Stimulated activated naive CD8-positive, alpha-beta T cell treated with anti-CD3 and anti-CD28 coated beads, Interleukin-15, amount 100 ng/mL, for 72 hours (primary cell): ENCODE measurements around the gene SH3PXD2A.
"Not testable (repeated sequence)": the region's sequence is repeated elsewhere in the genome, so short reads cannot be mapped to it uniquely, and the experiment has no call there.

ENCODE experiments used
- ATAC-seq: fragments of 150-1000 bp; cut with Tn5 transposase; 2 replicates; pipeline ENCODE4 v1.10.0; 2021; ENCODE audit warnings: mild to moderate bottlenecking, moderate library complexity
- DNase-seq, 2 donors: peaks; one replicate each; pipeline ENCODE4 v3.0.0; 2021 to 2022
- H3K27ac Mint-ChIP-seq, 2 donors: one replicate each; pipeline ENCODE4 v1.8.0; 2022; ENCODE audit warnings: mild to moderate bottlenecking in 2 of 2, mixed read lengths in 2 of 2, moderate library complexity in 2 of 2
- H3K27me3 Mint-ChIP-seq: one replicate; pipeline ENCODE4 v1.8.0; 2022; ENCODE audit warnings: mixed read lengths
- H3K4me1 Mint-ChIP-seq: one replicate; pipeline ENCODE4 v1.8.0; 2022; ENCODE audit warnings: mild to moderate bottlenecking, mixed read lengths
- H3K4me3 Mint-ChIP-seq, 2 donors: one replicate each; pipeline ENCODE4 v1.8.0; 2022; ENCODE audit warnings: mild to moderate bottlenecking in 2 of 2, mixed read lengths in 2 of 2, moderate library complexity in 1 of 2
- H3K9me3 Mint-ChIP-seq, 2 donors: one replicate each; pipeline ENCODE4 v1.8.0; 2022; ENCODE audit warnings: mixed read lengths in 2 of 2

The SH3PXD2A gene

DNA sequence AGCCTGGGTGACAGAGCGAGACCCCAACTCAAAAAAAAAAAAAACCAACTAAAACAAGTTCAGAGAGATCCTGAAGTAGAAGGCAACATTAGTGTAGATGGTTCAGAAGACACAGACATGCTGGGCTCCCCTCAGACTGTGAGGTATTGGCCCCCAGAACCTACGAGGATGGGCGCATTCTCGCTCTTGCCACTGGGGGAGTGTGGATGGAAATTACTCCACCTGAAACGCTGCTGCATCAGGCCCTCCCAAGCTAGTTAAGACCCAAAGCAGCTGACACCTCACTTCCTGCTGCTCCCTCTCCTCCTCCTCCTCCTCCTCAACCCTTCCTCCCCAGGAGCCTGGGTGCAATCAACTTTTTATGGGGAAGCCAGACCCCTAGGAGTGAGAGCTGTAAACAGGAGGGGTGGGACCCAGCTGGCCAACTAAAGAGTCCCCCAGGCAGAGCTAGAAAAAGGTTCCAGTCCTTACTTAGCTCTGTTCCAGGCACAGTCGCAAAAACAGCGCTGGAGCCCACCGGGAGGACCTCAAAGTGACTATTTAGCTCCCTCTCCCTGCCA, 7.4 kb downstream of the SH3PXD2A start:
- peaks cover 20% of the 10 kb centered on the region for H3K4me1 Mint-ChIP-seq
- ATAC-seq (peak; percentile 57), DNase-seq (peak; percentile 20 to 24)
- H3K27ac Mint-ChIP-seq, result no peak overlapping the region
- no peaks in the 10 kb centered on the region for H3K9me3 Mint-ChIP-seq
- H3K4me3 Mint-ChIP-seq, result no peak overlapping the region
- H3K27me3 Mint-ChIP-seq, result peaks cover 34% of the 10 kb centered on the region

DNA sequence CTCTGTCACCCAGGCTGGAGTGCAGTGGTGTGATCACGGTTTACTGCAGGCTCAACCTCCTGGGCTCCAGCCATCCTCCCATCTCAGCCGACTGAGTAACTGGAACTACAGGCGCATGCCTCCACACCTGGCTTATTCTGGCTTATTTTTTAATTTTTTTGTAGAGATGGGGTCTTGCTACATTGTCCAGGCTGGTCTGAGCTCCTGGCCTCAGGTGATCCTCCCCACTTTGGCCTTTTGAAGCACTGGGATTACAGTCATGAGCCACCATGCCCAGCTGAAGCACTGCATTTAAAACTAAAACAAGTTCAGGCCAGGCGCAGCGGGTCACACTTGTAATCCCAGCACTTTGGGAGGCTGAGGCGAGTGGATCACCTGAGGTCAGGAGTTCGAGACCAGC, 8.0 kb downstream of the SH3PXD2A start:
- DNase-seq, result no peak
- Mint-ChIP-seq H3K4me3 (no peak overlapping the region), H3K4me1 (peaks cover 20% of the 10 kb centered on the region), H3K27ac (no peak overlapping the region), H3K27me3 (peaks cover 27% of the 10 kb centered on the region), H3K9me3 (no peaks in the 10 kb centered on the region)
- ATAC-seq, result no peak

DNA sequence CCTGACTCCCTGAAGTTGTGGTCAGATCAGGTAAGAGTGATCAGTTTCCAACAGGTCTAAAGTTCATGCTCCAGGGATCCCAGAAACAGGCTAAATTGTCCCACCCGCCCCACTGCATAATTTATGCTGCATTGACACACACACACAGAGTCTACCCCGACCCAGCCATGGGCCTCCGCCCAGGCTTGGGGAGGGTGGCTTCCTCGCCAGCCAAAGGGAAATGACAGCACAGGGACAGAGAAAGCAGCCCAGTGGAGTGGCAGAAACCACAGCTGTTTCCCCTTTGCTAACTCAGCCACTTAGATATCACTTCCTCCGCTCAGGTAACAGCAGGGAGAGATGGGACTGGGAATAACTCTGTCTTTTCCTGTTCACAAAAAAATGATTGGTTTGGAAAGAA, 9.4 kb downstream of the SH3PXD2A start:
- ATAC-seq (peak; percentile 81), DNase-seq (no peak)
- H3K27me3 Mint-ChIP-seq, result peaks cover 23% of the 10 kb centered on the region
- H3K9me3 Mint-ChIP-seq, result no peaks in the 10 kb centered on the region
- H3K4me3 Mint-ChIP-seq, result peak overlapping the region in 1 of 2 donors; percentile 38
- peaks cover 20% of the 10 kb centered on the region for H3K4me1 Mint-ChIP-seq
- H3K27ac Mint-ChIP-seq, result peak overlapping the region in 1 of 2 donors; percentile 60

DNA sequence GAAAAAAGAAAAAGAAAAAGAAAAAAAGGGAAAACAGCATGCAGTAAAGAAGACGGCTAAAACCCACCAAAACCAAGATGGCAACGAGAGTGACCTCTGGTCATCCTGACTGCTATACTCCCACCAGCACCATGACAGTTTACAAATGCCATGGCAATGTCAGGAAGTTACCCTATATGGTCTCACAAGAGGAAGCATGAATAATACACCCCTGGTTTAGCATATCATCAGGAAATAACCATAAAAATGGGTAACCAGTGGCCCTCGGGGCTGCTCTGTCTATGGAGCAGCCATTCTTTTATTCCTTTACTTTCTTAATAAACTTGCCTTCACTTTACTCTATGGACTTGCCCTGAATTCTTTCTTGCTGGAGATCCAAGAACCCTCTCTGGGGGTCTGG, 10.0 kb downstream of the SH3PXD2A start:
- not testable (repeated sequence) for ATAC-seq, H3K4me3 Mint-ChIP-seq, H3K9me3 Mint-ChIP-seq, DNase-seq
- Mint-ChIP-seq H3K27me3 (peaks cover 18% of the 10 kb centered on the region), H3K4me1 (peaks cover 20% of the 10 kb centered on the region), H3K27ac (peak overlapping the region in 1 of 2 donors; percentile 60)

DNA sequence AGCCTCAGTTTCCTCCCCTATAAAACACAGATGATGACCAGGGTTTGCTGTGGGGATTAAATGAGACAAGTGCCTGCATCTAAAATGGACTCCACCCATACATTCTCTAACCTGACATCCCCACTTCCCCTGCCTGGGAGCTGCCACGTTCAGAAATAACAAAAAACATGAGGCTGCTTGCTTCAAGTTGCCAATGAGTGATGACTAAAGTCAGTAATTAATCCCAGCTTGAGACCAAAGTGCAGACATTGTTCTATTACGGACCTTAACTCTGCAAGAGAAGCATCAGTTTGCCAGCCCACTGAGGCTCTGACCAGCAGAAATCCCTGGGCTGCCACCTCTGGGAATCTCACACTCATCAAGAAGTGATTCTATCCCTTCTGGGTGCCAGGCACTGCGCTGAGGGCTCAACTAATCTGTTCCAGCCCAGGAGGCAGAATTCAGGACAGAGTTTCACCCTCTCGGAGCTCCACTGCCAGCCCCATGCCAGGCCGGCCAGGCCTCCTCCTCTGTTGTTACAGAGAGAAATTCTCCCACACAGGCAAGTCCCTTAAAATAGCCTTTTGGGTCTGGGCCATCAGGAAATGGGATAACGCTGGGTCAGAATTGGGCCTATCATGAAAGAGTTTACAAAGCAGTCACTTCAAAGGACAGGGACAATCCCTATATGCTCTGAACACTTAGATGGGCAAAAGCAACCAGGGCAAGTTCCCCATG, 11.4 kb downstream of the SH3PXD2A start:
- H3K27ac Mint-ChIP-seq, result no peak overlapping the region
- H3K9me3 Mint-ChIP-seq, result no peaks in the 10 kb centered on the region
- no peak for ATAC-seq
- no peak for DNase-seq
- H3K27me3 Mint-ChIP-seq, result peaks cover 8% of the 10 kb centered on the region
- H3K4me3 Mint-ChIP-seq, result no peak overlapping the region
- peaks cover 20% of the 10 kb centered on the region for H3K4me1 Mint-ChIP-seq

DNA sequence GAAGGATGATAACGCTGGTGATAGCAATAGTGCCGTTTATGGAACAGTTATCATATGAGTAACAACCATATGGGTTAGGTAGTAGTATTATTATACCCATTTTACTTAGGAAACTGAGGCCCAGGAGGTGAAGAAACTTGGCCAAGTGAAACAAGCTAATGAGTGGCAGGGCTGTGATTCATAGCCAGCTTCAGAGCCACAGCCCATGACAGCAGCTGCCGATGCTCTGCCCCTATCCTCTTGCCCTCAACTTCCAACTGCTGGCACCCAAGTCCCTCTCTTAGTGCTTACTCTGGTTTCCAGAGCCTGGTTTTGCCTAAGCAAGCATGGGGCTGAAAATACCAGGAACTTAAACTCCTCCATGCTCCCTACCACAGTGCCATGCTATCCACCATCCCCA, 12.3 kb downstream of the SH3PXD2A start:
- ATAC-seq, result no peak
- peaks cover 15% of the 10 kb centered on the region for H3K4me1 Mint-ChIP-seq

DNA sequence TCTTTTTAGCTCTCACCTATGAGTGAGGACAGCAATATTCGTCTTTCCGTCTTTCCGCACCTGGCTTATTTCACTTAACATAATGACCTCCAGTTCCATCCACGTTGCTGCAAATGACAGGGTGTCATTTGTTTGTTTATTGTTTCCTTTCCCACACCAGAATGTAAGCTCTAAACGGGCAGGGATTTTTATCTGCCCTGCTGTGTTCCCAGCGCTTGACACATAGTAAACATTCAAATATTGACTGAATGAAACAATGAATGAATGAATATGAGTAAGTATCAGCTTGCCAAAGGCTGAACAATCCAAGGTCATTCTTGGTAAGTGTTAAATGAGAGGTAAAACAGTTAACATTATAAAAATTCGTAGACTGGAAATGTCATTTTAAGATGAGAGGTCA, 12.8 kb downstream of the SH3PXD2A start:
- H3K4me1 Mint-ChIP-seq, result peaks cover 15% of the 10 kb centered on the region
- no peaks in the 10 kb centered on the region for H3K27me3 Mint-ChIP-seq
- no peaks in the 10 kb centered on the region for H3K9me3 Mint-ChIP-seq
- ATAC-seq (no peak), DNase-seq (no peak)
- no peak overlapping the region for H3K27ac Mint-ChIP-seq
- no peak overlapping the region for H3K4me3 Mint-ChIP-seq

More for the DNA sequence above, 12.3 kb downstream of the SH3PXD2A start:
- Mint-ChIP-seq H3K4me3 (no peak overlapping the region), H3K27ac (no peak overlapping the region), H3K27me3 (no peaks in the 10 kb centered on the region), H3K9me3 (no peaks in the 10 kb centered on the region)
- DNase-seq, result no peak

DNA sequence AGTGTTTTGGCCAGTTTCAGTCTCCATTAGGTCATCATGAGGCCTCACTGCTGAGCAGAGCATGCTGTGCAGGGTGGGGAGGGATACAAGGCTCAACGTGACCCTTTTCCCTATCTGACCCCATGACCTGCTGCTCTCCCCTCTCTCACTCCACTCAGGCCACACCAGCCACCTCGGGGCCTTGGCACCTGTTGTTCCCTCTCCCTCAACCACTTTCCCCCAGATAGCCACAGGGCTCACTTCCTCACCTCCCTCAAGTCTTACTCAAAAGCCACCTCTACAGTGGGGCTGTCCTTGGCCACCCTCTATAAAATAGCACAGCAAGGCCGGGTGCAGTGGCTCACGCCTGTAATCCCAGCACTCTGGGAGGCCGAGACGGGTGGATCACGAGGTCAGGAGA, 13.9 kb downstream of the SH3PXD2A start:
- DNase-seq (no peak), ATAC-seq (no peak)
- no peaks in the 10 kb centered on the region for H3K9me3 Mint-ChIP-seq
- no peak overlapping the region for H3K27ac Mint-ChIP-seq
- H3K4me1 Mint-ChIP-seq, result peaks cover 13% of the 10 kb centered on the region
- no peak overlapping the region for H3K4me3 Mint-ChIP-seq
- H3K27me3 Mint-ChIP-seq, result no peaks in the 10 kb centered on the region

DNA sequence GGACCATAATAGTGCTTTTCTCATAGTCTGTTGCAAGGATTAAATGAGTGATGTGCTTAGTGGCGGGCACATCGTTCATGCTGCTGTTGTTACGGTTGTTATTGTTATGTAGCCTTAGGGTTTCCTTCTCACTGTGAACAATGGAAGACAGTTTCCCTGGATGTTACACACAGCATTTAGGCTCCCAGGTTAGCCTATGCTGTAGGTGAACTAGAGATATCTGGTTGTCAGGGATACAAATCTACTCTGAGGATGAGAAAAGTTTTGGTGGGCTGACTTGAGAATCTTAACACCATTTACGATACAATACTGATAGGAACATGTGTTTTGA, 14.7 kb downstream of the SH3PXD2A start:
- DNase-seq (no peak), ATAC-seq (no peak)
- Mint-ChIP-seq H3K4me1 (peaks cover 4% of the 10 kb centered on the region), H3K27me3 (no peaks in the 10 kb centered on the region), H3K4me3 (no peak overlapping the region), H3K27ac (no peak overlapping the region), H3K9me3 (no peaks in the 10 kb centered on the region)

DNA sequence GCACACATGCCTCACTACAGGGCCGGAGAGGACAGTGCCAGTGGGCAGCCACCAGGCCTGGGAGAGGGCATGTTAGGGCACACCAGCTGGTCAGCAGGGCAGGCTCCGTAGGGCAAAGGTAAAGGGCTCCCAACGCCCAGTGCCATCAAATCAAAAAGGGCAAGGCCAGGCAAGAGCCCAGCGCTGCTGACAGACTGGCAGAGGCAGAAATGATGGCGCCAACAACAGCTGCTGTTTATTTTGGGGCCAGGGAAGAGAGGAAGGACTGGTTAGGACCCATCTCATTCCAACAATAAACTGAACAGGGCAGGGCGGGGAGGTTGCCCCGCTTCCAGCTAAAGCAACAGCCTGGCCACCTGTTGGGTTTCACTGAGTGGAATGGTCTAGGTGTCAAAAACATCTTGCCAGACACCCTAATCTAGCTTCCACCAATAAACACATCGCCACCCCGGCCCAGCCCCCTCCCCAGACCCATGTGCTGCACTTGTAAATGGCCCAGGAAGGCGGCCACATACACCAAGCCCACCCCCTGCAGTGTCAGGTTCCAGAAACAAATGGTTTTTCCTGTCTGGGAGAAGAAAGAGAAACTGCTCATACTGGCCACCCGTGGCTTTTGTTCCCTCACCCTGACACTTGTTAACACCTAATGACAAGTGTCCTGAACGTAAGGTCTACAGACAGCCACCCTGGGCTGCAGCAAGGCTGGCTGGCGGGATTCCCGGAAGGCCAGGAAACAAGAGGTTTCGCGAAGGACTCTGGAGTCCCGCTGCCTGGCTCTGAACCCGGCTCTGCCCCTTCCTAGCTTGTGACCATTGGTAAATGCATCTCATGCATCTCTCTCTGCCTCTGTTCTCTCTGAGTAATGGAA, 15.3 kb downstream of the SH3PXD2A start:
- Mint-ChIP-seq H3K27ac (no peak overlapping the region), H3K4me3 (no peak overlapping the region), H3K4me1 (no peaks in the 10 kb centered on the region), H3K27me3 (no peaks in the 10 kb centered on the region), H3K9me3 (no peaks in the 10 kb centered on the region)
- ATAC-seq (no peak), DNase-seq (no peak)

DNA sequence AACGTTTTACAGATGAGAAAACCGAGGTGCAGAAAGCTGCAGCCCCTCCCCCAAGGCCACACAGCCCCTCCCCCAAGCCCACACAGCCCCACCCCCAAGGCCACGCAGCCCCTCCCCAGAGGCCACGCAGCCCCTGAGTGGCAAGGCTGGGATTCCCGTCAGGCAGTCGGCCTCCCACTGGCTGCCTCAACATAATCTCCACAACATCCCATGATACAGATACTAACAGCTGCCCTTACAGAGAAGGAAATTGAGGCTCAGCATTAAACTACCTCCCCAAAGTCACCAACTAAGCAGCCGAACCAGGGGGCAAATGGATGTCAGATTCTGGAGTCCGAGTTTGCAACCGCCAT, 15.9 kb downstream of the SH3PXD2A start:
- no peak for DNase-seq

DNA sequence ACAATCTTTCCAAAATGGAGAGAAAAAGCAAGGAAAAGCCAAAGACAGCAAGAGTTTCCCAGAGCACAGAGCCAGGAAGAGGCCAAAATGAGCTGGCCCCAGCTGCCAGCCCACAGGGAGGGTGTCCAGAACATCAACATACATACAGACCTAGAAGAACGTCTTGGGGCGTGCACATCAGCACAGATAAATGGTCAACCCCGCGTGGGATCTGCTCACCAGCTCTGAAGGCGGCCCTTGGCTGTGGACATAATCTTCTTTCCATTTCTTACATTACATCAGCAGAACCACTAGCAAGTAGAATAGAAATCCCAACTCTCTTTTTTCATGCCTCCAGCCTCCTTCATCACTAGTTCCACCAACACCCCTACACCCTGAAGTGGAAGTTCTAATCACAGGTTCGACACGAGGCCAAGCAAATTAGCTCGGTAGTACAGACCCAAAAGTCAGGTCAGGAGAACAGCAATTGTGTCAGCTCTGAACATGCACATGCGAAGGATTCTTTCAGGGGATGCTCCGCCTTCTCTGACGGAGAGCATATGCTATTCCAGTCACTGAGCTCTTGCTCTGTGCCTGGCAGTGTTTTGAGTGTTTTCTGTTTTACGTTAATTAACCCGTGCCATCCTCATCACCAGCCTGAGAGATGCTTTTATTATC, 16.4 kb downstream of the SH3PXD2A start:
- Mint-ChIP-seq H3K27ac (no peak overlapping the region), H3K9me3 (no peaks in the 10 kb centered on the region)
- ATAC-seq, result no peak

More for the DNA sequence above, 15.9 kb downstream of the SH3PXD2A start:
- ATAC-seq, result no peak
- no peak overlapping the region for H3K27ac Mint-ChIP-seq
- no peaks in the 10 kb centered on the region for H3K9me3 Mint-ChIP-seq
- no peaks in the 10 kb centered on the region for H3K27me3 Mint-ChIP-seq
- no peak overlapping the region for H3K4me3 Mint-ChIP-seq
- H3K4me1 Mint-ChIP-seq, result no peaks in the 10 kb centered on the region

DNA sequence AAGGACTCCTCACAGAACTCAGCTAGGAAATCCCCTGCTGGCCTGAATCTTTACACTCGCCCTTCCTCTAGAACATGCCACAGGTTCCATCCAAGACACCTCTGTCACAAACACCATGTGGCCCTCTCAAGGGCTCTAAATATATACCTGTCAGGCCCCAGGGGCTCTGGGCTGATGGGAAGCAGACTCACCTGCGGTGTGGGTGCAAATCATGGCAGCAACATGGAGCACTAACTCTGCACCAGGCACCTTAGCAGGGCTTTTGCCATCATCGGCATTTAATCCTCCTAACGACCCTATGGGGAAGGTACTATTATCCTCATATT, 17.3 kb downstream of the SH3PXD2A start:
- Mint-ChIP-seq H3K27me3 (no peaks in the 10 kb centered on the region), H3K4me1 (no peaks in the 10 kb centered on the region), H3K9me3 (no peaks in the 10 kb centered on the region), H3K4me3 (no peak overlapping the region), H3K27ac (no peak overlapping the region)
- DNase-seq (no peak), ATAC-seq (no peak)

More for the DNA sequence above, 16.4 kb downstream of the SH3PXD2A start:
- Mint-ChIP-seq H3K4me1 (no peaks in the 10 kb centered on the region), H3K4me3 (no peak overlapping the region), H3K27me3 (no peaks in the 10 kb centered on the region)
- DNase-seq, result no peak

DNA sequence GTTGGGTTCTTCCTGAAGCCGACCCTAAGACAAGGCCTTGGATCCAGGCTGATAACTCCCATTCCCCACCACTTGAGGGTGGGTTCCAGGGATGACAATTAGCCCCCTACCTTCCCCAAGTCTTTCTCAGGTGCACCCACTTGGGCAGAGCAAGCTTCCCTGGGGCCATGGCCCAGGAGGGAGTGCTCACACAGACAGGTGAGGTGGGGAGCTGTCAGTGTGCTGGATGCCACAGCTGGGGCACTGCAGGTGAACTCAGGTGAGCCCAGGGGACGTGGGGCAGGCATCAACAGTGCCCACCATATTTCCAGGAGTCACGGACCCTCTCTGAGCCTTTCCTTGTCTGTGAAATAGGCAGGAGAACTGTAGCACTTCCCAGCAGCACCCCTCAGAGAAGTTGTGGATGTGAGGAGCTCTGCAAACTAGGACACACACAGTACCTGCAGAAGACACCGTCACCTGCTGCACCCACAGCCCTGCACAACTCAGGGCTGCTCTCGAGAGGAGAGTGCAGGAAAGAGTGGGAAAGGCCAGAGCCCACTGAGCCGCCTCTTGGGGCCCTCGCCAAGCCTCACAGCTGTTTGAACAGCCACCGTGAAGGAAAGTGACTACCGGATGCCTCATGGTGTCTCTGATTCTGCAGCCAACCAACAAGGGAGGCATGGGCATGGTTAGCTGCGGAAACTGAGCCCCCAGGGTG, 17.9 kb downstream of the SH3PXD2A start:
- ATAC-seq, result no peak
- H3K27ac Mint-ChIP-seq, result no peak overlapping the region
- H3K4me3 Mint-ChIP-seq, result no peak overlapping the region
- no peaks in the 10 kb centered on the region for H3K27me3 Mint-ChIP-seq
- no peaks in the 10 kb centered on the region for H3K4me1 Mint-ChIP-seq
- no peak for DNase-seq
- H3K9me3 Mint-ChIP-seq, result no peaks in the 10 kb centered on the region

DNA sequence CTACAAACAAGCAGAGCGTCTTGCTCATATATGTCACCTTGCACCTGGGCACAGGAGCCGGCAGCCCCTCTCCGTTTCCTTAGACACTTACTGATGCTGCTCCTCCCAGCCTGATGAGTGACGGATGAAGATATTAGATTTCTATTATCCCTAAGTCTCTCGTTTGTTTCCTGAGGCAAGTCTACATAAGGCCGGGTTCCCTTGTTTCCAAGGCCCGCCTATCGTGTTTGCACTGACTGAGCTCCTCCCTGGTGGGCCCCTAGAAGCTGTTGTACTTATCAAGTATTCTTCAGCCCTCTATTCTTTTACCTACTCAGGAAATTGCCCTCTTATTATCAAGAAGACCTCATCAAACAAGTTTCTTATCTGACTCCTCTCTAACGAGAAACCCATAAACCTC, 18.5 kb downstream of the SH3PXD2A start:
- no peak overlapping the region for H3K27ac Mint-ChIP-seq

More for the DNA sequence above, 18.5 kb downstream of the SH3PXD2A start:
- H3K4me3 Mint-ChIP-seq, result no peak overlapping the region
- ATAC-seq (no peak), DNase-seq (no peak)
- H3K27me3 Mint-ChIP-seq, result no peaks in the 10 kb centered on the region
- no peaks in the 10 kb centered on the region for H3K9me3 Mint-ChIP-seq
- H3K4me1 Mint-ChIP-seq, result no peaks in the 10 kb centered on the region
